Esophagus squamous epithelium (tissue), 5 donors: ENCODE measurements around the gene OR52I1. TPM values are rescaled to one million over a fixed set of nuclear protein-coding genes. Genes with fewer than 3 reads are reported as not detected.

Source experiments
- DNase-seq: peaks from one replicate; lab custom pipeline; 2025; lab: John Stamatoyannopoulos, UW
- H3K27ac ChIP-seq, 4 donors: fragments of 200-600 bp; sonication (generic); one replicate each; pipeline ENCODE4 v1.5.1; 2016 to 2019; ENCODE audit warnings: mild to moderate bottlenecking in 1 of 4
- H3K27me3 ChIP-seq, 4 donors: fragments of 200-600 bp; sonication (generic); 1 replicate in 3 of 4; 2 replicates in 1 of 4; pipeline versions ENCODE4 v1.5.1 to v1.6.0; 2017 to 2021; ENCODE audit warnings: antibody characterized with exemption in 1 of 4
- H3K36me3 ChIP-seq, 3 donors: fragments of 200-600 bp; sonication (generic); one replicate each; pipeline ENCODE4 v1.5.1; 2016 to 2019
- H3K4me1 ChIP-seq, 3 donors: fragments of 200-600 bp; sonication (generic); one replicate each; pipeline ENCODE4 v1.5.1; 2017 to 2019
- H3K4me3 ChIP-seq, 4 donors: fragments of 200-600 bp; sonication (generic); 1 replicate in 3 of 4; 2 replicates in 1 of 4; pipeline ENCODE4 v1.5.1; 2016 to 2019; ENCODE audit warnings: mild to moderate bottlenecking in 2 of 4, moderate library complexity in 1 of 4
- H3K9me3 ChIP-seq, 3 donors: fragments of 200-600 bp; sonication (generic); one replicate each; pipeline ENCODE4 v1.5.1; 2016 to 2019
- POLR2A ChIP-seq, 4 donors: fragments of 450-650 bp; IDR thresholded peaks; one replicate each; pipeline ENCODE4 v1.6.1; 2017; ENCODE audit warnings: antibody characterized with exemption in 4 of 4, mild to moderate bottlenecking in 4 of 4, moderate library complexity in 3 of 4
- WGBS, 2 donors: methylation state at CpG; one replicate each; pipeline ENCODE4 v1.1.5; 2018; 5-methylcytosine and 5-hydroxymethylcytosine counted together
- intact Hi-C: fragments of 100-400 bp; cut with DNase I; formaldehyde crosslinking; loops from one replicate; pipeline ENCODE4 v1.15.0; 2022
- total RNA-seq, 4 donors: library from RNA; depleted of rRNA; stranded (reverse); fragments of >200 nt; gene quantifications; one replicate each; pipeline ENCODE4 v1.1.0, GENCODE V29; 2016
- TF ChIP-seq, protein P1 (sequence below), 6 experiments: fragments of 450-650 bp in 4 of 6; fragments of 200-600 bp in 2 of 6; sonication (generic) in 2 of 6; IDR thresholded peaks; one replicate each; pipeline ENCODE4 v1.5.1; 2016 to 2019; ENCODE audit warnings: antibody characterized with exemption in 6 of 6, mild to moderate bottlenecking in 4 of 6, moderate library complexity in 4 of 6
- donor health status: DM: yes; HTN: yes; CAD: no.

The OR52I1 gene, protein sequence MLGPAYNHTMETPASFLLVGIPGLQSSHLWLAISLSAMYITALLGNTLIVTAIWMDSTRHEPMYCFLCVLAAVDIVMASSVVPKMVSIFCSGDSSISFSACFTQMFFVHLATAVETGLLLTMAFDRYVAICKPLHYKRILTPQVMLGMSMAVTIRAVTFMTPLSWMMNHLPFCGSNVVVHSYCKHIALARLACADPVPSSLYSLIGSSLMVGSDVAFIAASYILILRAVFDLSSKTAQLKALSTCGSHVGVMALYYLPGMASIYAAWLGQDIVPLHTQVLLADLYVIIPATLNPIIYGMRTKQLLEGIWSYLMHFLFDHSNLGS
- total RNA-seq = not detected

DNA sequence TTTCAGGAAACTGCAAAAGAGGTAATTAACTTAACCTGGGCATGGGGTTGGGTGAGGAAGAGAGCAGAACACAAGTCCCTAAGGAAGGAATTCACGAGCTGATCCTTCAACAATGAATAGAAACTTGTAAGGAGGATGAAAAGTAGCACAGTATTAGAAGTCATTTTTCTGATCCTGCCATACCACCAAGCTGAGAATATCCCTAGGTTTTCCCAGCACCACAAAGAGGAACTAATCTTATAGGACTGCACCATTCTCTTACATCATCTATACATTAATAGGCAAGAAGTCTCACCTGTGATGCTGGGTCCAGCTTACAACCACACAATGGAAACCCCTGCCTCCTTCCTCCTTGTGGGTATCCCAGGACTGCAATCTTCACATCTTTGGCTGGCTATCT is at the start of gene OR52I1:
OR52I1 (plus strand) TSS at position 301 of the 400 bp plus-strand sequence; CDS start at position 301, 0 bp downstream.
- no peaks in the 10 kb centered on the region for H3K4me1 ChIP-seq
- intact Hi-C loops = no loop called here
- H3K27ac ChIP-seq = no peak within 1 kb of the TSS
- no peak for DNase-seq
- no peak within 1 kb of the TSS for H3K4me3 ChIP-seq
- no peak for TF ChIP-seq POLR2A (IDR thresholded peaks at IDR 0.05)
- TF ChIP-seq, protein P1, sequence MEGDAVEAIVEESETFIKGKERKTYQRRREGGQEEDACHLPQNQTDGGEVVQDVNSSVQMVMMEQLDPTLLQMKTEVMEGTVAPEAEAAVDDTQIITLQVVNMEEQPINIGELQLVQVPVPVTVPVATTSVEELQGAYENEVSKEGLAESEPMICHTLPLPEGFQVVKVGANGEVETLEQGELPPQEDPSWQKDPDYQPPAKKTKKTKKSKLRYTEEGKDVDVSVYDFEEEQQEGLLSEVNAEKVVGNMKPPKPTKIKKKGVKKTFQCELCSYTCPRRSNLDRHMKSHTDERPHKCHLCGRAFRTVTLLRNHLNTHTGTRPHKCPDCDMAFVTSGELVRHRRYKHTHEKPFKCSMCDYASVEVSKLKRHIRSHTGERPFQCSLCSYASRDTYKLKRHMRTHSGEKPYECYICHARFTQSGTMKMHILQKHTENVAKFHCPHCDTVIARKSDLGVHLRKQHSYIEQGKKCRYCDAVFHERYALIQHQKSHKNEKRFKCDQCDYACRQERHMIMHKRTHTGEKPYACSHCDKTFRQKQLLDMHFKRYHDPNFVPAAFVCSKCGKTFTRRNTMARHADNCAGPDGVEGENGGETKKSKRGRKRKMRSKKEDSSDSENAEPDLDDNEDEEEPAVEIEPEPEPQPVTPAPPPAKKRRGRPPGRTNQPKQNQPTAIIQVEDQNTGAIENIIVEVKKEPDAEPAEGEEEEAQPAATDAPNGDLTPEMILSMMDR (IDR thresholded peaks at IDR 0.05) = no peak
- WGBS, 2 donors = 81 to 83% methylated on average over 1 of the region's 1 CpG
- H3K36me3 ChIP-seq = peaks cover 0 to 33% (median 0%) of the 10 kb centered on the region in 3 donors
- H3K9me3 ChIP-seq = no peaks in the 10 kb centered on the region
- H3K27me3 ChIP-seq = no peaks in the 10 kb centered on the region

DNA sequence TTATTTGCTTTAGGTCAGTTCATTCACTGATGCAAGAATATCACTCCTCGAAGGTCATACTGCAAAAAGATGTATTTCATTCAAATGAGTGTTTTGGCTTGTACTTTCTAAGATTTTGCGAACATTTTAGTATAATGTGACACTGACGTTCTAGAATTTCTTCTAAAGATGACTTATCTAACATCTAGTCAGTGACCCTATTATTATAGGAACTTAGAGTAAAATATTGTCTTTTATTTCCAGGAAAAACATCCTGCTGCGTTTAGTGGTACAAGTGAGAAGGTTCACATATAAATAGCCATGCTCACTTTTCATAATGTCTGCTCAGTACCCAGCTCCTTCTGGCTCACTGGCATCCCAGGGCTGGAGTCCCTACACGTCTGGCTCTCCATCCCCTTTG is 48.9 kb upstream of the OR52I1 start, which contains the start of gene OR52M1:
OR52M1 (plus strand) TSS at position 301 of the 400 bp plus-strand sequence; CDS start at position 301, 0 bp downstream.
- DNase-seq = no peak
- Histone ChIP-seq H3K36me3 (no peaks in the 10 kb centered on the region), H3K4me3 (no peak within 1 kb of the TSS), H3K9me3 (no peaks in the 10 kb centered on the region), H3K4me1 (no peaks in the 10 kb centered on the region), H3K27ac (no peak within 1 kb of the TSS), H3K27me3 (no peaks in the 10 kb centered on the region)
- no peak for TF ChIP-seq POLR2A (IDR thresholded peaks at IDR 0.05)
- intact Hi-C loops = no loop called here
- WGBS, 2 donors = 76 to 89% methylated on average over 5 of the region's 5 CpGs

DNA sequence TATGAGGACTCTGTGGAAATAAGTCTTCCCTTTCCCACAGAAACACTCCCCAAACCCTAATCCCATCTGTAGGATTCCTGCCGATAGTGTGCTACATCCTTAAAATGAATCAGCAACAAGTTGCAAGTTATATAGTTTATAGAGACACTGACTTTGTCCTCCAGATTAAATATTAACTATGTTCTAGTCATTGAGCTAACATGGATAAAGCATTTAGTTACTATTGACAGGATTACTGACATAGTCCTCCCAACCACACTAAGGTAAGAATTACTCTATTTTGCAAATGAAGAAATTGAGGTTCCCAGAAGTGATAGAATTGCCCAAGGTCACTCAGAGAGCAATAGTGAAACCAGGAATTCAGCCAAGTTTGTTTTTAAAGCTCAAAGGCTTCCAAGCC is 47.0 kb upstream of the OR52I1 start:
- H3K36me3 ChIP-seq = no peaks in the 10 kb centered on the region
- WGBS, 2 donors = 59 to 81% methylated on average over 1 of the region's 1 CpG
- no peak for TF ChIP-seq POLR2A (IDR thresholded peaks at IDR 0.05)
- TF ChIP-seq, protein P1 (IDR thresholded peaks at IDR 0.05) = no peak
- peaks cover 0 to 9% (median 0%) of the 10 kb centered on the region in 3 donors for H3K9me3 ChIP-seq
- intact Hi-C loops = no loop called here
- H3K4me3 ChIP-seq = no peak overlapping the region
- DNase-seq = no peak
- H3K4me1 ChIP-seq = no peaks in the 10 kb centered on the region
- H3K27ac ChIP-seq = no peak overlapping the region
- peaks cover 0 to 3% (median 0%) of the 10 kb centered on the region in 4 donors for H3K27me3 ChIP-seq

DNA sequence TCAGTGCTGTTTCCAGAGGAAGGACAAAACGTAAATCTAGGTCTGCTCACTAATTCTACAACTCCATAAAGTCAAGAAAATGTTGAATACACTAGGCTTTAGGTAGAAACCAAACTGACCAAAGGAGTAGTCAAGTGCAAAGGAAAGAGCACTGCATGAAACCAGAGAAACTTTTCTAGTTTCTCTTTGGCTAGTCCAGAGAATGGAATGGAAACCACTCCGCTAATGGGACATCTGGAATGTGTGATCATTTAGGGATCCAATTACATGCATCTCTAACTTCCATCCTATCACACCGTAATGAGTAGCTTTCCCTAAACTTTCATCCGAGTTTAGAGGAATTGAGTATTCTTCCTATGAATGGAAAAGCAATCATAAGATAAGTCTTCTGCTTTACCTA is 46.4 kb upstream of the OR52I1 start:
- Histone ChIP-seq H3K27me3 (peaks cover 0 to 9% (median 0%) of the 10 kb centered on the region in 4 donors), H3K4me1 (no peaks in the 10 kb centered on the region), H3K4me3 (no peak overlapping the region), H3K36me3 (no peaks in the 10 kb centered on the region), H3K27ac (no peak overlapping the region), H3K9me3 (peaks cover 0 to 9% (median 0%) of the 10 kb centered on the region in 3 donors)
- TF ChIP-seq, protein P1 (IDR thresholded peaks at IDR 0.05) = no peak
- TF ChIP-seq POLR2A (IDR thresholded peaks at IDR 0.05) = no peak
- WGBS, 2 donors = 68 to 73% methylated on average over 4 of the region's 4 CpGs
- intact Hi-C loops = no loop called here
- no peak for DNase-seq

DNA sequence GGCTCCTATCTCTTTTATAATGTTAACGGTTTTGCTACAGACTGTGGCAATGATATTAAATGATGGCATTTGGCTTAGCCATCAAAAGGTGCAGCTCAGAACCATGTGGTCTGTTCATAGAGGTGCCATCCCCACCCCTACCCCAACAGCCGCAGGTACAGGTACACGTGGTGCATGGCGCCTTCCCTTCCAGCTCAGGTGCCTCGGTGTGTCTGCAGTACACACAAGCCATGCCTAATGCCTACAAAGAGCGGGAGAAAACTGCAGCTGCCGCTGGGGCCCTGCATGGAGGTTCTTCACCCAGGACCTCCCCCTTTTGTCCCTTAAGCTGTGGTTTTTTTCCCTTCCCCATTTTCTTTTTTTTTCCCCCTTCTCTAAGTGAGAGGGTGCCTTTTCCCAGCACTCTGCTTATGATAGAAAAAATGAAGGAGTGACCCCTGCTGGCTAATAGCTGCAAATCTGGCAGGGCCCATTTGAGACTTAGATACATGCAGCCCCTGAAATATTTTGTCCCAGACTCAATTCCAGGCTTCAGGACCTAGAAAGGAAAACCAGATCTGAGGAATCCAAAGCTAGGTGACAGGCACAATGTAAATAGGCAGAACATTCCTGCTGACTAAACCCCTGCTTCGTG is 42.4 kb upstream of the OR52I1 start:
- Histone ChIP-seq H3K9me3 (peaks cover 0 to 15% (median 0%) of the 10 kb centered on the region in 3 donors), H3K27ac (no peak overlapping the region), H3K27me3 (peaks cover 0 to 10% (median 0%) of the 10 kb centered on the region in 4 donors), H3K4me1 (no peaks in the 10 kb centered on the region), H3K4me3 (no peak overlapping the region), H3K36me3 (no peaks in the 10 kb centered on the region)
- no peak for DNase-seq
- intact Hi-C loops = no loop called here
- TF ChIP-seq, protein P1 (IDR thresholded peaks at IDR 0.05) = peak in 2 of 6 experiments; percentile 10 to 35
- TF ChIP-seq POLR2A (IDR thresholded peaks at IDR 0.05) = no peak
- 77 to 85% methylated on average over 8 of the region's 8 CpGs for WGBS, 2 donors
